Thoracic aorta (tissue), 2 donors: ENCODE results near the gene CRYGB. TPM values are rescaled to one million over a fixed set of nuclear protein-coding genes. Genes with fewer than 3 reads are reported as not detected.

Experiments
- ATAC-seq: fragments of 150-250 bp; one replicate; pipeline ENCODE4 v1.8.0; 2017; ENCODE audit warnings: low read depth; ENCODE audit not compliant: insufficient number of reproducible peaks, low FRiP score
- DNase-seq: peaks from one replicate; pipeline ENCODE4 v3.0.0-alpha.2; 2020; ENCODE audit warnings: low spot score
- H3K27ac ChIP-seq, 2 donors: fragments of 200-600 bp; sonication (generic); 1 replicate in 1 of 2; 2 replicates in 1 of 2; pipeline ENCODE4 v1.5.1; 2016; ENCODE audit warnings: mild to moderate bottlenecking in 2 of 2, moderate library complexity in 2 of 2
- H3K27me3 ChIP-seq: fragments of 200-600 bp; sonication (generic); replicated peaks from 2 replicates; pipeline ENCODE4 v1.6.0; 2016; ENCODE audit warnings: mild to moderate bottlenecking; ENCODE audit not compliant: insufficient read depth
- H3K36me3 ChIP-seq: fragments of 200-600 bp; sonication (generic); one replicate; pipeline ENCODE4 v1.5.1; 2016
- H3K4me1 ChIP-seq, 2 donors: fragments of 200-600 bp; sonication (generic); 1 replicate in 1 of 2; 2 replicates in 1 of 2; pipeline versions ENCODE4 v1.5.1 to v1.6.0; 2016; ENCODE audit warnings: low read depth in 2 of 2, mild to moderate bottlenecking in 1 of 2; ENCODE audit not compliant: control insufficient read depth in 1 of 2
- H3K4me3 ChIP-seq: fragments of 200-600 bp; sonication (generic); 2 replicates; pipeline ENCODE4 v1.5.1; 2016; ENCODE audit warnings: mild to moderate bottlenecking
- H3K9me3 ChIP-seq: fragments of 200-600 bp; sonication (generic); 2 replicates; pipeline ENCODE4 v1.5.1; 2016
- CTCF ChIP-seq: fragments of 200-600 bp; sonication (generic); IDR thresholded peaks from one replicate; pipeline ENCODE4 v1.5.1; 2019; ENCODE audit warnings: antibody characterized with exemption
- total RNA-seq, 2 donors: library from RNA; depleted of rRNA; stranded (reverse); fragments of >200 nt; gene quantifications; one replicate each; pipeline versions ENCODE4 v1.1.0 to v1.2.3, GENCODE V29; 2016

Gene CRYGB
- total RNA-seq, 2 donors from 2014 or later: not detected

DNA sequence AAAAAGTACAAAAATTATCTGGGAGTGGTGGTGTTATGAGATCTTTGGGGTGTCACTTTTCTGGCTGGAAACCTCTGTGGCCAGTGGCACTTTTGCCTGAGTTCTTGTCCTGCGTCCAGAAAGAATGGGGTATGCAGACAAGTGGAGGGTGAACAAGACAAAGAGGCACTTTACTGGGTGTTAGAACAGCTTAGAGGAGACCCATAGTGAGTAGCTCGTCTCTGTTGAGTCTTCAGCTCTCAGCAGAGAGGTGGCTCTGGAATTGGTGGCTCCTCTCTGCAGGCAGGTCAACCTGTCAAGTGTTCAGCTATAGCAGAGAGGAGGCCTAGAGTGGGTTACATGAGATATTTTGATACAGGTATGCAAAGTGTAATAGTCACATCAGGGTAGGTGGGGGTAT, 47.7 kb downstream of the CRYGB start:
- H3K36me3 ChIP-seq: no peaks in the 10 kb centered on the region
- DNase-seq: no peak
- no peak overlapping the region for H3K4me3 ChIP-seq
- no peaks in the 10 kb centered on the region for H3K4me1 ChIP-seq
- no peaks in the 10 kb centered on the region for H3K27me3 ChIP-seq
- TF ChIP-seq CTCF: no peak
- H3K27ac ChIP-seq: no peak overlapping the region
- no peaks in the 10 kb centered on the region for H3K9me3 ChIP-seq
- no peak for ATAC-seq

- no peak for TF ChIP-seq CTCF
- H3K4me3 ChIP-seq: no peak overlapping the region
- H3K9me3 ChIP-seq: no peaks in the 10 kb centered on the region
- ATAC-seq (no peak), DNase-seq (no peak)
- no peaks in the 10 kb centered on the region for H3K27me3 ChIP-seq
- H3K4me1 ChIP-seq: no peaks in the 10 kb centered on the region
- no peak overlapping the region for H3K27ac ChIP-seq
- H3K36me3 ChIP-seq: no peaks in the 10 kb centered on the region
These were observed 48.2 kb downstream of the CRYGB start for GRCh38 chr2:208097801-208098200.

DNA sequence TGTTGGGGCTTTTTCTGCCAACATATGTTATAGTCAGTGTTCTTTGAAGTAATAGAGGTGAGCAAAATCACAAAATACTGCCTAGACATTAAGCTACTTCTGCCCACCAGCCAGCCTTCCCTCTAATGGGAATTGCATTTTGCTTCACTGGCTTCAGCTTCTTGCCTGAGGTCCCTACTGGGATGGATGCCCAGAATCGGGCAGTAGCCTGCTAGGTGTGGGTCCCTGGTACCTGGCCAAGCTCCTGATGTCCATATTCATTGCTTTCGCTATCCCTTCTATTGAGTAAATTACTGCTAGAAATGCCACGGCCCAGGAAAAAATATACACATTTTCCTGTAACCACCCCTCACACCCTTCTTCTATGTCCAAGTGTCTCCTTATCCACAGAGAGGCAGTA, 48.6 kb downstream of the CRYGB start:
- H3K27me3 ChIP-seq: no peaks in the 10 kb centered on the region
- DNase-seq (no peak), ATAC-seq (no peak)
- no peaks in the 10 kb centered on the region for H3K4me1 ChIP-seq
- H3K36me3 ChIP-seq: no peaks in the 10 kb centered on the region
- H3K9me3 ChIP-seq: no peaks in the 10 kb centered on the region
- no peak overlapping the region for H3K4me3 ChIP-seq
- no peak for TF ChIP-seq CTCF
- no peak overlapping the region for H3K27ac ChIP-seq

GRCh38 chr2:208096080-208096479, 49.9 kb downstream of the CRYGB start:
- ATAC-seq: no peak
- H3K36me3 ChIP-seq: no peaks in the 10 kb centered on the region
- H3K27me3 ChIP-seq: no peaks in the 10 kb centered on the region
- TF ChIP-seq CTCF: no peak
- no peaks in the 10 kb centered on the region for H3K4me1 ChIP-seq
- H3K9me3 ChIP-seq: no peaks in the 10 kb centered on the region
- no peak for DNase-seq
- no peak overlapping the region for H3K4me3 ChIP-seq
- no peak overlapping the region for H3K27ac ChIP-seq

DNA sequence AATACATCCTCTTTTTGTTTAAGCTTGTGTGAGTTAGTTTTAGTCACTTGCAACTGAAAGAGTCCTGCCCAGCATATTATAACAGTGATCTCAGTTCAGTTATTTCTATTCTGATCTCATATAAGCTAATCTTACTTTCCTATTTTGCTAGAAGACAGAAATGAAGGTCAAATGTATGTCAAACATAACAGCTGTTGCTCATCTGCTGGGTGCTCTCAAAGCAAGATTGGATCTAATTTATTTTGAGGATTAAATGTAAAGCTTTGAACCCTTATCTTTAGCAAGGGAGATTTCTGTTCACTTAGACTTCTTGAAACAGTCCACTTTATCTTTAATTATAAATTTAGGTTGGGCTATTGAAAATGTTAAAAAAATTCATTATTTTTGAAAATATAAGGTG, 52.8 kb downstream of the CRYGB start:
- TF ChIP-seq CTCF: no peak
- Histone ChIP-seq H3K36me3 (no peaks in the 10 kb centered on the region), H3K4me1 (no peaks in the 10 kb centered on the region), H3K27me3 (no peaks in the 10 kb centered on the region), H3K4me3 (no peak overlapping the region), H3K27ac (no peak overlapping the region), H3K9me3 (no peaks in the 10 kb centered on the region)
- no peak for DNase-seq
- ATAC-seq: no peak

Other genes with a start within 250 kb of the CRYGB start
- 10 to 100 TPM; 20.5 to 21.8 TPM for gene PLEKHM3, start 120.6 kb downstream of the CRYGB start, total RNA-seq
- gene CRYGD, start 21.6 kb downstream of the CRYGB start, total RNA-seq: not detected
- not detected for gene CRYGC, start 16.3 kb downstream of the CRYGB start, total RNA-seq
- gene CRYGA, start 17.4 kb upstream of the CRYGB start, total RNA-seq: not detected
- not detected for gene C2orf80, start 43.9 kb upstream of the CRYGB start, total RNA-seq
- 10 to 100 TPM; 40.9 to 41.0 TPM for gene IDH1, start 108.9 kb upstream of the CRYGB start, total RNA-seq
- gene PIKFYVE, start 120.1 kb upstream of the CRYGB start, total RNA-seq: 10 to 100 TPM; 18.0 to 29.4 TPM